Testis (tissue), 2 donors: ENCODE results near the gene SYCP2.

Source experiments
- POLR2A ChIP-seq: fragments of 450-650 bp; IDR thresholded peaks from one replicate; pipeline ENCODE4 v1.6.1; 2017; ENCODE audit warnings: antibody characterized with exemption, mild to moderate bottlenecking, moderate library complexity
- TF ChIP-seq, protein P1 (sequence below), 3 experiments: fragments of 450-650 bp in 2 of 3; fragments of 200-600 bp in 1 of 3; sonication (generic) in 1 of 3; IDR thresholded peaks; one replicate each; pipeline ENCODE4 v1.5.1; 2016 to 2019; ENCODE audit warnings: antibody characterized with exemption in 3 of 3, mild to moderate bottlenecking in 2 of 3, moderate library complexity in 1 of 3

DNA sequence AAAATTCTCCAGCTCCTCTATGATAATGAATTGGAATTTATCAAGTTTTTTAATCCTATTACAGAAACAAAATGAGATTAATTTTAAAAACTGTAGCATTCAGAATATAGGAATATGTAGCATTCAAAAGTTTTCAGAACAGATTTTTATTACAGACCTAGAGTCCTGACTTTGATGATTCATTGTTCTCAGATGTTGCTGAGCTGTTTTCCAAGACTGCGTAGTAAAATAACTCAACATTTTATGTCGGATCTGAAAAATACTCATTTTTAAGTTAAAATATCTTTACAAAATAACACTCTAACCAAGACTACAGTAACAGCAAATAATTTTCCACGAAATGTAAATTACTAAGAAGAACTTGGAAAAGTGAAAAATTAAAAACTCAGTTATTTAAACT, 67.1 kb downstream of the SYCP2 start:
- TF ChIP-seq, protein P1, sequence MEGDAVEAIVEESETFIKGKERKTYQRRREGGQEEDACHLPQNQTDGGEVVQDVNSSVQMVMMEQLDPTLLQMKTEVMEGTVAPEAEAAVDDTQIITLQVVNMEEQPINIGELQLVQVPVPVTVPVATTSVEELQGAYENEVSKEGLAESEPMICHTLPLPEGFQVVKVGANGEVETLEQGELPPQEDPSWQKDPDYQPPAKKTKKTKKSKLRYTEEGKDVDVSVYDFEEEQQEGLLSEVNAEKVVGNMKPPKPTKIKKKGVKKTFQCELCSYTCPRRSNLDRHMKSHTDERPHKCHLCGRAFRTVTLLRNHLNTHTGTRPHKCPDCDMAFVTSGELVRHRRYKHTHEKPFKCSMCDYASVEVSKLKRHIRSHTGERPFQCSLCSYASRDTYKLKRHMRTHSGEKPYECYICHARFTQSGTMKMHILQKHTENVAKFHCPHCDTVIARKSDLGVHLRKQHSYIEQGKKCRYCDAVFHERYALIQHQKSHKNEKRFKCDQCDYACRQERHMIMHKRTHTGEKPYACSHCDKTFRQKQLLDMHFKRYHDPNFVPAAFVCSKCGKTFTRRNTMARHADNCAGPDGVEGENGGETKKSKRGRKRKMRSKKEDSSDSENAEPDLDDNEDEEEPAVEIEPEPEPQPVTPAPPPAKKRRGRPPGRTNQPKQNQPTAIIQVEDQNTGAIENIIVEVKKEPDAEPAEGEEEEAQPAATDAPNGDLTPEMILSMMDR (IDR thresholded peaks at IDR 0.05), result no peak
- TF ChIP-seq POLR2A, result no peak
